NB4 (cell line): ENCODE measurements around the gene SPATS2.

Experiments
- DNase-seq: peaks from one replicate; pipeline ENCODE4 v3.0.0; 2010; ENCODE audit warnings: low read depth
- H3K4me3 ChIP-seq: one replicate; pipeline ENCODE4 v1.5.1; 2011; ENCODE audit warnings: mild to moderate bottlenecking, low read depth, low read length, moderate library complexity
- MYC ChIP-seq: IDR thresholded peaks from 2 replicates; pipeline ENCODE4 v1.6.1; 2011; ENCODE audit warnings: low read depth, low read length
- POLR2A ChIP-seq: IDR thresholded peaks from 2 replicates; pipeline ENCODE4 v1.6.1; 2011; ENCODE audit warnings: mild to moderate bottlenecking; ENCODE audit not compliant: insufficient read length; ENCODE audit errors: extremely low read depth
- TF ChIP-seq, protein P1 (sequence below): IDR thresholded peaks from one replicate; pipeline ENCODE4 v1.5.1; 2012; ENCODE audit warnings: low read depth, low read length
- TF ChIP-seq, protein P2 (sequence below): IDR thresholded peaks from 2 replicates; pipeline ENCODE4 v1.6.1; 2011; ENCODE audit warnings: low read depth, low read length

Gene SPATS2

DNA sequence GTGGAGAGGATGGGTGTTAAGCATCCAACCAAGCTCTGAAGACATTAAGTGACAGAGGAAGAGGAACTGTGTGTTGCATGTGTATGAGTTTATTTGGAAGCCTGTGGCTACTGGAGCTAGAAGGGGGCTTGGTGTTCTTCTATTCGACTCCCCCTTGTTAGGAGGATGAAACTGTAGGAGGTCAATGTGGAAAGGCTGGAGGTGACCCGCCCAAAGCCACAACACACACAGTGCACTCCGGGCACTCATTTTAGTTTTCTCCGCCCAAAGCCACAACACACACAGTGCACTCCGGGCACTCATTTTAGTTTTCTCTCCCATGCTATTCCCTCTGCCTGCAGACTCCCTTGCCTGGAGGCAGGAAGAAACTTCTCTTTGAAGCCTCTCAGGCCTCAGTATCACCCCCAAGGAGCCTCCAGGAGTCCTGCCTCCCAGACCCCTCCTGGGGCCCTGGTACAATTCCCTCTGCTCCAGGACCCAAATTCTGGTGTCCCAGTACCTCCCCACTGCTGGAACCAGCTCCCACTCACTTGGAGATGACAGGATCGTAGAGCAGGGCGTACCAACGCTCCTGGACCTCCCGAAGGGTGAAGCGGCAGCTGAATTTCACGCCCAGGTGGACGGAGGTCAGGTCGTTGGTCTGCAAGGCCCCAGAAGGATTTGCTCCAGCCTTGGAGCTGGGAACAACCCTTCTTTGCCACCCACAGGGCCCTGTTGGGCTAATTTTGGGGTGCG is 196.9 kb downstream of the SPATS2 start:
- DNase-seq, result peak; percentile 35
- H3K4me3 ChIP-seq, result no peak overlapping the region
- TF ChIP-seq POLR2A, result no peak
- TF ChIP-seq, protein P1, sequence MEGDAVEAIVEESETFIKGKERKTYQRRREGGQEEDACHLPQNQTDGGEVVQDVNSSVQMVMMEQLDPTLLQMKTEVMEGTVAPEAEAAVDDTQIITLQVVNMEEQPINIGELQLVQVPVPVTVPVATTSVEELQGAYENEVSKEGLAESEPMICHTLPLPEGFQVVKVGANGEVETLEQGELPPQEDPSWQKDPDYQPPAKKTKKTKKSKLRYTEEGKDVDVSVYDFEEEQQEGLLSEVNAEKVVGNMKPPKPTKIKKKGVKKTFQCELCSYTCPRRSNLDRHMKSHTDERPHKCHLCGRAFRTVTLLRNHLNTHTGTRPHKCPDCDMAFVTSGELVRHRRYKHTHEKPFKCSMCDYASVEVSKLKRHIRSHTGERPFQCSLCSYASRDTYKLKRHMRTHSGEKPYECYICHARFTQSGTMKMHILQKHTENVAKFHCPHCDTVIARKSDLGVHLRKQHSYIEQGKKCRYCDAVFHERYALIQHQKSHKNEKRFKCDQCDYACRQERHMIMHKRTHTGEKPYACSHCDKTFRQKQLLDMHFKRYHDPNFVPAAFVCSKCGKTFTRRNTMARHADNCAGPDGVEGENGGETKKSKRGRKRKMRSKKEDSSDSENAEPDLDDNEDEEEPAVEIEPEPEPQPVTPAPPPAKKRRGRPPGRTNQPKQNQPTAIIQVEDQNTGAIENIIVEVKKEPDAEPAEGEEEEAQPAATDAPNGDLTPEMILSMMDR, result no peak
- no peak for TF ChIP-seq MYC
- TF ChIP-seq, protein P2, sequence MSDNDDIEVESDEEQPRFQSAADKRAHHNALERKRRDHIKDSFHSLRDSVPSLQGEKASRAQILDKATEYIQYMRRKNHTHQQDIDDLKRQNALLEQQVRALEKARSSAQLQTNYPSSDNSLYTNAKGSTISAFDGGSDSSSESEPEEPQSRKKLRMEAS, result no peak

DNA sequence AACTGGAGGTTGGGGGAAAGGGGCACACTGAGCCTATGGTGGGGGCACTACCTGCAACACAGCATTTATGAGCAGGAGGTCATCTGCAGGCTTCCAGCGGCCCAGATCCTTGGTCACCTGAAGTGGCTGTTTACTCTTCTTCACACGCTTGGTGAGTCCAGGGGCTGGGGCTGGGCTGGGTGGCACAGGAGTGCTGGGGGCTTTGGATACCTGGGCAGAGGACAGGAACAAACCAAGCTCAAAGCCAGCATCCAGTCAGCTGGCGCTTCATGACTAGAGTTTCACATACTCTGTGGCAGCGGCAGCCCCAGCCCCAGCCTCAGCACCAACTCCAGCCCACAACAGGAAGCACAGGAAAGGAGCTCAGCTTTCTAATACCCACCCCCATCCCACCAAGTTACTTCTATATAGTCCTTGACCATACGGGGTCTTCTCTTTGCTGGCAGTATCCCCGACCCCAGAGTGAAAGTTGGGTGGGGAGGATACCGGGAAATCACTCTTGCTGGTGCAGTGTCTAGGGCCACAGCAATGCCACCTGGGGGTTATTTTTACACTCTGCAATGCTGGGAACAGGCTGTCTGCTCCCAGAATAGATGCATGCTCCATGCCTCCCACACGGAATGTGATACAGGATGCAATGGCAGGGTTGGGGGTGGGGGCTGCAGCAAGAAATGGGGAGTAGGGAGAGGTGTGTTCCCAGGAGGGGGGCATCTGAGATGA is 197.6 kb downstream of the SPATS2 start:
- no peak for DNase-seq
- H3K4me3 ChIP-seq, result no peak overlapping the region
- no peak for TF ChIP-seq MYC
- no peak for TF ChIP-seq POLR2A
- TF ChIP-seq, protein P1, result no peak
- TF ChIP-seq, protein P2, result no peak

DNA sequence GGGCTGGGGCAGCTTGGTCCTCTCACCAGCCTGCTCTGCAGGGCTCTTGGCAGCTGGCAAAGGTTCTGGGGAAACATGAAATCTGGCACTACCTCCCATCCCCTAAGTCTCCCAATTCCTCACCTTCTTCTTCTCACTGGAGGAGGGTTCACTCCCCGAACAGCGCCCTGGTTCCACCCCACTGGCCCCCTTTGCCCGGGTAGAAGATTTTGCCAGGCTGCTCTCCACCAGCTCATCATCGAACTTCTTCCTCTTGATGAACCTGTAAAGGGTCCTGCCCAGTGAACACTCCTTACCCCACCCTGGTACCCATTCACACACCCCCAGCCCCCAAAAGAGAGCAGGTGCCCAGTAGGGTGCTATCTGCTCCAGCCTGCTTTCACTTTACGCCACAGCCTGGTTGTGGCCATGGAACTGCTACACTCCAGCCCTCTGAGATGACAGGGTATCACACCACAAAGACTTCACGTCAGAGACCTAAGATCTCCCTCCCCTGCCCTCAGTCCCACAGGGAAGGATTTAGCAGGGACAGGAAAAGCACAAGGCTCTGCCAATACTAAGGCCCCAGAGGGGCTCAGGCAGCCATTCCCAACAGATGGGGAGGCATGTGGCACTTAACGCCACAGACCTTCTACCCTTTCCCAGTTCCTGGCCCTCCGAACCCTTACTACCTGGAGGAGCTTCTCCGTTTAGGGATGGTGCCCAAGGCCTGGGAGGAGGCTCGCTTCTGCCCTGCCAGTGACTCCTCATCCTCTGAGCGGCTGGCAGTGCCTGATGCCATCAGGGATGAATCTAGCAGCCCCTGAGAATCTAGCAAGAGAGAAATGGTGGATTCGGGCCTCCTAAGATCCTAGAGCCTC is 198.4 kb downstream of the SPATS2 start:
- DNase-seq, result no peak

DNA sequence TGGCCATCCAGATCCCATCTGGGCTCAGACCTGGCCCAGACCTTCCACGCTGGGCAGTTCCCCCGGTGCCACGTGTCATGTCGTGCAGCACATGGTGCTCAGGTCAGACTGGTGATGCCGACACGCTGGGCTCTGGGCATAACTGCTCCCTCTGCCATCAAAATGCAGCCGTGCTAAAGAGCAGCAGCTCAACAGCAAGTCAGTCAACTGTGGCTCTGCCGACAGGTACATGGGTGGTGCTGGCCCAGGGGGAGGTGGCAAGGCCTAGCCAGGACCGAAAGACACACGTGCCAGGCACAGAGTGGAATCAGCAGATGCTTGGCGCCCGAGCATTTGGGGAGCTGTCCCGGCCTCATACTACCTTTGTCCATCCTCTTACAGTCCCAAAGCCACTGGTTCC is 199.1 kb downstream of the SPATS2 start:
- no peak for DNase-seq
- H3K4me3 ChIP-seq, result no peak overlapping the region
- TF ChIP-seq, protein P1, result no peak

More for the DNA sequence above, 198.4 kb downstream of the SPATS2 start:
- H3K4me3 ChIP-seq, result no peak overlapping the region
- TF ChIP-seq, protein P1, result no peak
- TF ChIP-seq, protein P2, result no peak
- TF ChIP-seq MYC, result no peak
- no peak for TF ChIP-seq POLR2A

DNA sequence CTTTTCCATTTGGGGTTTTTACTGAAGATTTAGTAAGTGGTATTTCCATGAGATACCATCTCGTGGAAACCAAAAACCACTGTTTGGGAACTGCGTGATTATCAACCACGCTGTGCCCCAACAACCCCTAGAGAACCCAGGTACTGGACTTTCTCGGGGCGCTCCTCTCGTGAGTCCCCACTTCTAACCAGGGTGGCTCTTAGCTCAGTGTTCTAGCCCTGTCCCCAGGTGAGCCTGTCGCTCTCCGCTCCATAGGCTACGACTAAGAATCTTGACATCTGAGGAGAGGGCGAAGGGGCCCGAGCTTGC is 200.0 kb downstream of the SPATS2 start:
- TF ChIP-seq POLR2A, result no peak
- peak overlapping the region; percentile 87 for H3K4me3 ChIP-seq
- DNase-seq, result no peak
